H1 (cell line): ENCODE data around the gene LSM14B. TPM values are rescaled to one million over a fixed set of nuclear protein-coding genes. Genes with fewer than 3 reads are reported as not detected.

Experiments used
- polyA plus RNA-seq, 7 experiments: library from polyadenylated mRNA; depleted of rRNA in 3 of 7; stranded (reverse) in 5 of 7; unstranded in 2 of 7; fragments of >200 nt in 5 of 7; fragments of 200-250 nt in 2 of 7; gene quantifications; 1 replicate in 5 of 7; 2 replicates in 1 of 7; 4 replicates in 1 of 7; pipeline versions ENCODE4 v1.2.1 to v1.2.3, GENCODE V29; 2011 to 2013; ENCODE audit warnings: missing spikeins in 2 of 7, mixed read lengths in 2 of 7
- total RNA-seq: library from RNA; stranded (reverse); fragmentation: NEBNext Ultra II Directional; extraction: Animal tissue kit (Norgen Biotek cat#: 25700); gene quantifications from 2 replicates; pipeline ENCODE4 v1.2.1, GENCODE V29; 2021
- TF ChIP-seq, protein P1 (sequence below): IDR thresholded peaks from 2 replicates; pipeline ENCODE4 v1.6.1; 2012; ENCODE audit warnings: inconsistent platforms

Gene LSM14B
- total and polyA plus RNA-seq, 2 of the 8 experiments (the other 6 are each of a cell fraction or from before 2014, with no cell fraction given) = 58.3 to 65.6 TPM

DNA sequence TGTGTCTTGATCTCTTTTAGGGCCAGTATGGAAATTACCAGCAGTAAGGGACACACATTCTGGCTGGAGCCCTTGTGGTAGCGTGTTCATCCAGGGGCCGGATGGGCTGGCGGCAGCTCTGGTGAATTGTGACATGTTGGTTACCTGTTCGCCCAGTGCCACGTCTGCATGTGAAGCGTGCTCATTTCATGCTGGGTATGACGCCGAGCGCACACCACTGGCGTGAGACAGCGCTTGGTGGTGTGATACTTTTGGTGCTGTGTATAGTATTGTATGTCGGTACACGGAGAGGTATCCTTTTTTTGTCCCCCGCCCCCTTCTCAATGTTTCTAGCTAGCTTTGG is 56.9 kb downstream of the LSM14B start (continued):
- TF ChIP-seq, protein P1, sequence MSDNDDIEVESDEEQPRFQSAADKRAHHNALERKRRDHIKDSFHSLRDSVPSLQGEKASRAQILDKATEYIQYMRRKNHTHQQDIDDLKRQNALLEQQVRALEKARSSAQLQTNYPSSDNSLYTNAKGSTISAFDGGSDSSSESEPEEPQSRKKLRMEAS = no peak
